KOPT-K1 (cell line): ENCODE measurements around the gene DHX38.
"Not testable (repeated sequence)": the region's sequence is repeated elsewhere in the genome, so short reads cannot be mapped to it uniquely, and the experiment has no call there.

Source experiments
- H3K27ac ChIP-seq: fragments of 200-600 bp; sonication (generic); 2 replicates; pipeline ENCODE4 v1.5.1; 2016; ENCODE audit warnings: antibody characterized with exemption, mild to moderate bottlenecking, low read depth, low read length; ENCODE audit not compliant: poor library complexity, severe bottlenecking
- H3K36me3 ChIP-seq: fragments of 200-600 bp; sonication (generic); 2 replicates; pipeline ENCODE4 v1.5.1; 2017; ENCODE audit warnings: antibody characterized with exemption, mild to moderate bottlenecking, low read length, moderate library complexity; ENCODE audit not compliant: insufficient read depth
- H3K9me3 ChIP-seq: fragments of 200-600 bp; sonication (generic); 2 replicates; pipeline ENCODE4 v1.5.1; 2017; ENCODE audit warnings: antibody characterized with exemption, low read length, mild to moderate bottlenecking; ENCODE audit not compliant: insufficient read depth, poor library complexity, severe bottlenecking

The DHX38 gene

GRCh38 chr16:72093448-72094265 lies at the start of gene DHX38, which contains the start of gene TXNL4B:
Gene DHX38 (plus strand): TSS chr16:72093847. CDS start chr16:72096158, 2,311 bp downstream.
Gene TXNL4B (minus strand): TSS chr16:72093620. CDS start chr16:72090749, 2,871 bp downstream.
- peaks cover 57% of the 10 kb centered on the region for H3K36me3 ChIP-seq
- H3K9me3 ChIP-seq: no peaks in the 10 kb centered on the region
- peak within 1 kb of the TSS; percentile 77 for H3K27ac ChIP-seq

GRCh38 chr16:72044296-72044695 lies 49.4 kb upstream of the DHX38 start:
- Histone ChIP-seq H3K36me3 (no peaks in the 10 kb centered on the region), H3K27ac (no peak overlapping the region)

GRCh38 chr16:72044825-72045359 lies 48.8 kb upstream of the DHX38 start:
- Histone ChIP-seq H3K9me3 (peaks cover 11% of the 10 kb centered on the region), H3K36me3 (no peaks in the 10 kb centered on the region), H3K27ac (no peak overlapping the region)

More at GRCh38 chr16:72044296-72044695, 49.4 kb upstream of the DHX38 start:
- peaks cover 6% of the 10 kb centered on the region for H3K9me3 ChIP-seq

GRCh38 chr16:72049110-72049509 lies 44.5 kb upstream of the DHX38 start:
- Histone ChIP-seq H3K9me3 (peaks cover 11% of the 10 kb centered on the region), H3K27ac (no peak overlapping the region), H3K36me3 (no peaks in the 10 kb centered on the region)

GRCh38 chr16:72050769-72051464 lies 42.7 kb upstream of the DHX38 start:
- Histone ChIP-seq H3K9me3 (peaks cover 11% of the 10 kb centered on the region), H3K36me3 (no peaks in the 10 kb centered on the region)

GRCh38 chr16:72051818-72052217 lies 41.8 kb upstream of the DHX38 start:
- H3K27ac ChIP-seq: no peak overlapping the region
- H3K36me3 ChIP-seq: no peaks in the 10 kb centered on the region
- peaks cover 11% of the 10 kb centered on the region for H3K9me3 ChIP-seq

More at GRCh38 chr16:72050769-72051464, 42.7 kb upstream of the DHX38 start:
- no peak overlapping the region for H3K27ac ChIP-seq

- H3K27ac ChIP-seq, H3K36me3 ChIP-seq, H3K9me3 ChIP-seq: not testable (repeated sequence)
These were observed 39.3 kb upstream of the DHX38 start, which contains the start of gene HP for GRCh38 chr16:72054254-72054847. Gene HP (plus strand): TSS chr16:72054505. CDS start chr16:72054653, 148 bp downstream.

GRCh38 chr16:72055911-72056310 lies 37.7 kb upstream of the DHX38 start:
- H3K36me3 ChIP-seq: no peaks in the 10 kb centered on the region
- no peak overlapping the region for H3K27ac ChIP-seq

GRCh38 chr16:72057313-72057712 lies 36.3 kb upstream of the DHX38 start:
- H3K27ac ChIP-seq, H3K9me3 ChIP-seq, H3K36me3 ChIP-seq: not testable (repeated sequence)

More at GRCh38 chr16:72055911-72056310, 37.7 kb upstream of the DHX38 start:
- H3K9me3 ChIP-seq: no peaks in the 10 kb centered on the region

- H3K9me3 ChIP-seq, H3K36me3 ChIP-seq: not testable (repeated sequence)
These were observed 34.6 kb upstream of the DHX38 start for GRCh38 chr16:72059060-72059459.

GRCh38 chr16:72060405-72060804 lies 33.2 kb upstream of the DHX38 start:
- Histone ChIP-seq H3K36me3 (no peaks in the 10 kb centered on the region), H3K27ac (no peak overlapping the region), H3K9me3 (no peaks in the 10 kb centered on the region)

More at GRCh38 chr16:72059060-72059459, 34.6 kb upstream of the DHX38 start:
- H3K27ac ChIP-seq: not testable (repeated sequence)

- no peaks in the 10 kb centered on the region for H3K9me3 ChIP-seq
- no peak overlapping the region for H3K27ac ChIP-seq
- H3K36me3 ChIP-seq: no peaks in the 10 kb centered on the region
These were observed 32.1 kb upstream of the DHX38 start for GRCh38 chr16:72061564-72061963.

- no peaks in the 10 kb centered on the region for H3K9me3 ChIP-seq
- H3K27ac ChIP-seq: no peak overlapping the region
- no peaks in the 10 kb centered on the region for H3K36me3 ChIP-seq
These were observed 29.2 kb upstream of the DHX38 start for GRCh38 chr16:72064361-72064894.

- Histone ChIP-seq H3K27ac (no peak overlapping the region), H3K36me3 (no peaks in the 10 kb centered on the region), H3K9me3 (no peaks in the 10 kb centered on the region)
These were observed 26.9 kb upstream of the DHX38 start for GRCh38 chr16:72066747-72067146.
